GM18511 (cell line): ENCODE results near the gene THBS2.
"Not testable (repeated sequence)": the region's sequence is repeated elsewhere in the genome, so short reads cannot be mapped to it uniquely, and the experiment has no call there.

ENCODE experiments used
- ATAC-seq: cut with Tn5 transposase; IDR thresholded peaks from one replicate; pipeline ENCODE4 v1.9.1; 2021; ENCODE audit warnings: mild to moderate bottlenecking, moderate library complexity; ENCODE audit not compliant: unreplicated experiment

Gene THBS2

DNA sequence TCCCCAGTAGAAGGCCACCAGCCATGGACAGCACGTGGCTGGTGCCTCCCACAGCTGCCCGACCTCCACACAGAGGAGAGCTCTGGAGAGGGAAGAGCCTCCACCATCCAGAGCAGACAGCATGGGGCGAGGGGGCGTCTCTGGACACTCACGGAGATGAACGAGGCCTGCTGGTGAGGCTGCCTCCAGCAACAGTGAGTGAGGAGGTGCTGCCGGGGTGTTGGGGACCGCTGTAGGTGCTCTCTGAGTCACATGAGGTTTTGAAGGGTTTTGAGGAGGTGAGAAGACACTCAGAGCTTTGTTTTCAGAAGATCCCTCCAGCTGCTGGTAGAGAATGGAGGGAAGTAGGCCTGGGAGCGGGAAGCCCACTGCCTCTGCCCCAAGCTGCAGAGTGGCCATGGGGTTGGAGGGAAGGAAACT is 65.6 kb downstream of the THBS2 start:
- no peak for ATAC-seq

GRCh38 chr6:169186496-169187169 is 67.0 kb downstream of the THBS2 start:
- no peak for ATAC-seq

DNA sequence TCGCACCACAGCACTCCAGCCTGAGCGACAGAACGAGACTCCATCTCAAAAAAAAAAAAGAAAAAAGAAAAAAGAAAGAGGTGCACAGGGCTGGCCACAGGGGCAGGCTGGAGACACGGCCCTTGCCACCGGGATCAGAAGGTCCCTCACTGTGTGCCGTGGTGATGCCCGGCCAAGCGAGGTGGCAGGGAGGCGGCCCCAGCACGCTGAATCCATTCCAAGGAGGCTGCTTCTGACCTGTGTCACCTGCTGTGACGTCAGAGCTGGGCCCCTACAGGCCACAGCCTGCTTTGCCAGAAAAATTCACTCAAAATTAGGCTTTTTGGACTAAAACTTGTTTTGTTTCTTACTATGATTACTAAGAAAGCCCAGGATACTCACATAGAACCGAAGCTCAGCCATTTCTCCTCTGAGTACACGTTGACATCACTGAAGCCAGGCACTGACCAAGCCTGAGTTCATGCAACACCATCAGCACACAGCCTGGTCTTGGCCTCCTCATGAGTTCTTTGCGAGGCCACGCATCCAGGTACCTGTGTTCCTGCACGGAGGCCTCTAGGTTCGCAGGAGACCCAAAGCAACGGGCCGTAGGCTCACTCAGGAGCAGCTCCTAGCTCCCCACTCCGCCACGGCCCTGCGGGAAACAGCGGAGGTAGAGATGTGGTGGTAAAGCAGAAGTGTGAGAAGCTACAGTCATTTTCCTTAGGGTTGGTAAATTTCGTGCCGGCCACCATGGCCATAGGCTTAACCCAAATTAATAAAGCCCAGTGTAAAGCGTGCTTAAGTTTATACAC is 67.8 kb downstream of the THBS2 start:
- no peak for ATAC-seq

DNA sequence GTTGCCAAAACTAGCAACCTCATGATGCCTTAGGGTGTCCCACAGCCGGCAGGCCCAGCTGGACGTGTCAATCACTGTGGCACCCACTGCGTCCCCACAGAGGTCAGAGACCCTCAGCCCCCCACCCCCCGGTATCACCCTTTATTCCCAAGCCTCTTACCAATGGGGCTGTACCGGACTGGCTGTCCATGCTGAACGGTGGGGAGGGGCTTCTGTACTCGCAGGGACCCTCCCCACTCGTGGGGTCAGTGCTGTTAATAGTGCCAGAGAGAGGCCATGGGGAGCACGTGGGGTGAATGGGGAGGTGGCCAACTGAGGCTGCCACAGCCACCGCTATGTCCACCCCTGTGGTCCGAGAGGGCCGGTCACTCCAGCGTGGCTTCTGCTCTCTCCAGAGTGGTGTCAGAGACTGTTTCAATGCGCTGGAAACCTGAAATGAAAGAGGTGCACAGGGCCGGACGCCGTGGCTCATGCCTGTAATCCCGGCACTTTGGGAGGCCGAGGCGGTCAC is 68.6 kb downstream of the THBS2 start:
- no peak for ATAC-seq

DNA sequence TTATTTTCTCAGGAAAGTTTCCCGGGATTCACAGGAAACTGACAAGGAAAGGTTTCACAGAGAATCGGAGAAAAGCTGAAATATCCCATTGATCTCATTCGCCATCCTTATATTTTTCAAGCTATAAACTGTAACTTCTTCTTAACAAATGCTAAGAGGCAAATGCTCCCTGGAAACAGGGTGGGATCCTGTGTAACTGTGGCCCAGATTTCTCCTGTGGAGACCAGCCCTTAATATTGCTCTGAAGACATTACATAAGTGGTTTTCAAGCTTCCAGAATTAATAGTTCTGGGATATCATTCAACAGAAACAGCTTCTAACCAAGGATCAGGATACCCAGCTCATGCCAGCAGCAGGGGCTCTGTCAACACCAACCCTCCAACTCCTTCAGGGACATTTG is 69.2 kb downstream of the THBS2 start:
- ATAC-seq = no peak

DNA sequence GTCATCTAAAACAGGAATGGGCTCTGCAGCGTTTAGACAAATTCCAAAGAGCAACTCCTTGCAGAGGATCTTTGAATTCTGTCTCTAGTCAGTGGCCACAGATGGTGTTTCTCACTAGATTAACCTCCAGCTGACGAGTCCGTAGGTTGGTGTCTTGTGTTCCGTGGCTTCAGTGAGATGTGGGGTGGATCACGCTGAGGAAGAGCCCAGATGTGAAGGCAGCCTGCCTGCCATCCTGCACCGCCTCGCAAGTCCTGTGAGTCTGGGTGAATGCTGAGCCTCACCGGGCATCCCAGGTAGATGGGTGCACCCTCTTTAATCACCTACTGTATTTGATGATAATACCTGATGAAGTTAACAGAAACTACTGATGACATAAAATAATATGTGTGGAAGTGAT is 70.4 kb downstream of the THBS2 start:
- ATAC-seq = no peak

- not testable (repeated sequence) for ATAC-seq
These were observed 73.8 kb downstream of the THBS2 start for GRCh38 chr6:169179831-169180230.

DNA sequence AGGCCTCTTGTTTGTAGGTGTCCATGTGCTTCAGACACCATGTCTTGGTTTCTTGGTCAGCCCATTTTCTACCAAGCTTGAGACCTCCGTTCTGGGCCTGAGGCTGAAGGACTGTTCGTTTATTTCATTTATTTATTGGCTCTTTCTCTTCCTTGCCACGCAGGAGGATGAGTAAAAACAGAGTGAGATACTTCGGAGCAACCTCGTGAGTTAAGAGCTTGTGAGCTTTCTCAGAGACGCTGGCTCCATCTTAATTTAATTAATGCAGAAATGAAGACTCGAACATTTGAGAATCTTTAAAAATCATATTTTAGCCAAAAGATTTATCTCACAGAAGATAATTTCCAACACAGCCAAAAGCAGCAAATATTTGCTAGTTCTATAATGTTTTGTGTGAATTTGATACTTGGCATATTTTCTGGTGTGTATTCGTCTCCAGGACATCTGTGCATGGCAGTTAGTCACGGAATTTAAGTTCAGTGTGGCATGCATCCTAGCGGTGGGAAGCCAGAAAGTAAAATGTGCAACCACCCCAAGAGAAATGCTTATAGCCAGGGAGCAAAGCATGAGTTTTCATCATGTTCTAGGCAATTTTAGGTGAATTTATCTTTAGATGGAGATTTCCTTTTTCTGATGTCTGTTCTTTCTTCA is 76.0 kb downstream of the THBS2 start:
- no peak for ATAC-seq

- no peak for ATAC-seq
These were observed 77.2 kb downstream of the THBS2 start for GRCh38 chr6:169176361-169176991.

DNA sequence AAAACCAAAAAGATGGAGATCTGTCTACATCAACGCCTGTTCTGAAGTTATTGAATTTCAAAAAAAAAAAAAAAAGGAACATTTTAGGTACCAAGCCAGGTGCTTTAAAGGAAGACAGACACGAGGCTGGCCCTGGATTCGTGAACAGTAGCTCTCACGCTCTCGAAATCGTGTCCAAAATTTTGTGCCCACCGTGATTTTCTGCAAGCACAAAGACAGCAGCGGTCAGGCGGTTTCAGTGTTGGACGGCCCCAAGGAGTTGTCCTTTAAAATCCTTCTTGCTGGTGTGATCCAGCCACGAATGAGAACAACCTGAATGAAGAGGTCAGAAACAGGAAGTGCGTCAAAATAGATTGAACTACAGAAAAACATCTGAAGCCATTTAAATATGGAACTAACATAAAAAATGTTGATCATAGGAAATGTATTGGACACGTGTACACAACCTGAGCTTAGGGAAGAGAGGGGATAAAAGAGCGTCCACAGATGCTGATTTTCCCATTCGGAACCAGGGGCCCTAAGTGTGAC is 78.2 kb downstream of the THBS2 start:
- ATAC-seq = no peak

- ATAC-seq = no peak
These were observed 78.9 kb downstream of the THBS2 start for GRCh38 chr6:169174516-169175359.

- no peak for ATAC-seq
These were observed 79.9 kb downstream of the THBS2 start for GRCh38 chr6:169173532-169174268.

GRCh38 chr6:169172946-169173345 is 80.7 kb downstream of the THBS2 start:
- ATAC-seq = no peak

- no peak for ATAC-seq
These were observed 81.2 kb downstream of the THBS2 start for GRCh38 chr6:169172456-169172855.

DNA sequence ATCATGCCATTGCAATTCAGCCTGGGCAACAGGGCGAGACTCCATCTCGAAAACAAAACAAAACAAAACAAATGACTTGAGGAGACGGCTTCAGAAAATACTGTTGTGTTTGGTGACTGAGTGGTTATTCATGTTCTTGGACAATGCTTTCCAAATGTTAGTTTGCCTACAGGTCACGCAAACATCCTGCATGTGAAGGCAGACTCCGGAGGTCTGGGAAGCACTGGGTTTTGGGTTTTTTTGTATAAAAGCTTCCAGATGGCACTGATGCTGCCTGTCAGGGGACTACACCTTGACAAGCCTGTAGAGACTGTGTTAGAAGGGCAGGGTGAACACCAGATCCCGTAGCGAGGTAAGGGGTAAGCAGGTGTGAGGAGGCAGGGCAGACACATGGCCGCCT is 81.7 kb downstream of the THBS2 start:
- no peak for ATAC-seq

DNA sequence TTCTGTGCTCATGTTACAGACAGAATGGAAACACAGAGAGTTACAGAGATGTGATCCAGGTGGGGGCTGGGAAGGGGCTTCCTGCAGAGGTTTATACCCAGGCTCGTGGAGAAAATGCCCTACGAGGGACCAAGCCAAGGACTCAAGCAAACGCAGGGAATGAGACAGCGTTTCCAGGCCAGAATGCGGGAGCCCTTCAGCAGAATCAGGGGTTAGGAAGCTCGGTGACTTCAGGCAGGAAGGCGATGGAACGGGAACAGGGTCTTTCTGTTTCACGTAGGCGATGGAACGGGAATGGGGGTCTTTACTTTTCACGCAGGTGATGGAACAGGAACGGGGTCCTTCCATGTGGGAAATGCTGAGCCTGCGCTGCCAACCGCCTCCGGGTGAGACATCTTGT is 82.6 kb downstream of the THBS2 start:
- no peak for ATAC-seq

DNA sequence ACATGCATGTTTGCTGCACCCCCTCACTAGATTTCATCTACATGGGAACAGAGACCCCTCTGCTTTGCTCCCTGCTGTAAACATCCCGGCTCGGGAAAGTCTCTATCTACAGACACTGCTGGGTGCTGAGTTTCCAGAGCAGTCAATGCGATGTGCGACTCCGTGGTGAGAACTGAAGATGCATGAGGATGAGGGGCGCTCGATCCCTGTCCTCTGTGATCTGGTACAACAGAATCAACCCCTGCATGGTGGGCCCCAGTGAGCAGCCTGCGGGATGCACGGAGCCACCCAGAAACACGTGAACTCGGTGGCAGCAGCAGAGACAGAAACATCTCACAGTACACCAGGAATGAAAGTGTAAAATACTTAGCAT is 83.1 kb downstream of the THBS2 start:
- no peak for ATAC-seq

DNA sequence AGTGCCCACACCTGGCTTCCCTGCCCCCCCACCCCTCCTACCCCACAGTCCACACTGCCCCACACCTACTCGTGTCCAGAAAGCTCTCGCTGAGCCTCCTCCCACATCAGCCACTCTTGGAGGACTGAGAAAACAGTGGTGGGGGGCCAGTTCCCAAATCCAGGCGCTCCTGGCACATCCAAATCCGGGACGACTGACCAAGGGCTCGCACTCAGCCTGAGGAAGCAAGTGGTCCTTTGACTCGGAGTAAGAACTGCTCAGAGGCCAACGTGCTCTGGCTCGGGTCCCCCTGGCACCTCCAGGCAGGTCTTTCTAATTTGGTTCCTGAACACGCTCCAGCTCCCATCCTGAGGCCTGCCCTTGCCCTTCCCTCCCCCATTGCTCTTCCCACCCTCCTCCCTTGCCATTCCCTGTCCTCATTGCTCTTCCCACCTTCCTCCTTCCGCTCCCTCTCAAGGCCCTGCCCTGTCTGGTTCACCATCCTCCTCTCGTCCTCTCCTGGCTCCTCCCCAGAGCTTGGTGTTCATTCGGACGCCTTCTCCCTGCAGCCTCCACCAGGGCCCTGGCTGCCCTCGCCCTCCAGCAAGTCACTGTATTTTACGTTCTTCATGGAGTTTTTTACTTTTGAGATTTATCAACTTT is 83.6 kb downstream of the THBS2 start:
- no peak for ATAC-seq

DNA sequence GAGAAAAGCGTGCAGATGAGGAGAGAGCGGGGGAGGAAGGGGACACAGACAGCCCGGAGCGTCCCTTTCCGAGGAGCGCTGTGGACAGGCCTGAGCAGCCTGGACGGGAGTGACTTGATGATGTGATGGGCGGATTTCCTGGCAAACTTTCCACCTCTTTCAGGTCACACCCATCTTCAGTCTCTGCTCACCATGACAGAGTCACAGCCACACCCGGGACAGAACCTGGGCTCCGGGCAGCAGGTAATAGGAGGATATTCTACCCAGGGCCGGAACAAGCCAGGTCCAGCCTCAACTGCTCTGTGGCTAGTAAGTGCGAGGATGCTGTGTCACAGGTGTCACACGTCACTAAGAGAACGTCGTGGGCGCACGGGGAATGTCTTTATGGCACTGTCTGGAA is 84.3 kb downstream of the THBS2 start:
- no peak for ATAC-seq
